GM10266 (cell line): ENCODE measurements around the gene AMFR.

Experiments used
- DNase-seq: peaks from one replicate; pipeline ENCODE4 v3.0.0; 2012; ENCODE audit errors: extremely low spot score
- TF ChIP-seq, protein P1 (sequence below): IDR thresholded peaks from 2 replicates; pipeline ENCODE4 v1.5.1; 2012; ENCODE audit warnings: mild to moderate bottlenecking, low read depth; ENCODE audit not compliant: control insufficient read depth, insufficient read depth; ENCODE audit errors: missing control alignments

The AMFR gene

DNA sequence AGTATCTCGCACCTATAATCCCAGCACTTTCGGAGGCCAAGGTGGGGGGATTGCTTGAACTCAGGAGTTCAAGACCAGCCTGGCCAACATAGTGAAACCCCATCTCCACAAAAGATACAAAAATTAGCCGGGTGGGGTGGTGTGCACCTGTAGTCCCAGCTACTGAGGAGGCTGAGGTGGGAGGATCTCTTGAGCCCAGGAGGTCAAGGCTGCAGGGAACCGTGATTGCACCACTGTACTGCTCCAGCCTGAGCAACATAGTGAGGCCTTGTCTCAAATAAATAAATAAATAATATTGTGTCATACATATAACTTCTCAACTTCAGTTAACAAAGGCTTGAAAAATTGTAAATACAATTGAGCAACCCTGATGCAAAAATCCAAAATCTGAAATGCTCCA is 8.2 kb downstream of the AMFR start:
- TF ChIP-seq, protein P1, sequence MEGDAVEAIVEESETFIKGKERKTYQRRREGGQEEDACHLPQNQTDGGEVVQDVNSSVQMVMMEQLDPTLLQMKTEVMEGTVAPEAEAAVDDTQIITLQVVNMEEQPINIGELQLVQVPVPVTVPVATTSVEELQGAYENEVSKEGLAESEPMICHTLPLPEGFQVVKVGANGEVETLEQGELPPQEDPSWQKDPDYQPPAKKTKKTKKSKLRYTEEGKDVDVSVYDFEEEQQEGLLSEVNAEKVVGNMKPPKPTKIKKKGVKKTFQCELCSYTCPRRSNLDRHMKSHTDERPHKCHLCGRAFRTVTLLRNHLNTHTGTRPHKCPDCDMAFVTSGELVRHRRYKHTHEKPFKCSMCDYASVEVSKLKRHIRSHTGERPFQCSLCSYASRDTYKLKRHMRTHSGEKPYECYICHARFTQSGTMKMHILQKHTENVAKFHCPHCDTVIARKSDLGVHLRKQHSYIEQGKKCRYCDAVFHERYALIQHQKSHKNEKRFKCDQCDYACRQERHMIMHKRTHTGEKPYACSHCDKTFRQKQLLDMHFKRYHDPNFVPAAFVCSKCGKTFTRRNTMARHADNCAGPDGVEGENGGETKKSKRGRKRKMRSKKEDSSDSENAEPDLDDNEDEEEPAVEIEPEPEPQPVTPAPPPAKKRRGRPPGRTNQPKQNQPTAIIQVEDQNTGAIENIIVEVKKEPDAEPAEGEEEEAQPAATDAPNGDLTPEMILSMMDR, result no peak
- DNase-seq, result no peak

GRCh38 chr16:56415875-56416274 is 9.5 kb downstream of the AMFR start:
- no peak for DNase-seq
- TF ChIP-seq, protein P1, result no peak

- DNase-seq, result no peak
Observed at GRCh38 chr16:56414366-56414765, 11.0 kb downstream of the AMFR start.

GRCh38 chr16:56413381-56413780 is 12.0 kb downstream of the AMFR start:
- DNase-seq, result no peak
- TF ChIP-seq, protein P1, result no peak

More at GRCh38 chr16:56414366-56414765, 11.0 kb downstream of the AMFR start:
- TF ChIP-seq, protein P1, result no peak

DNA sequence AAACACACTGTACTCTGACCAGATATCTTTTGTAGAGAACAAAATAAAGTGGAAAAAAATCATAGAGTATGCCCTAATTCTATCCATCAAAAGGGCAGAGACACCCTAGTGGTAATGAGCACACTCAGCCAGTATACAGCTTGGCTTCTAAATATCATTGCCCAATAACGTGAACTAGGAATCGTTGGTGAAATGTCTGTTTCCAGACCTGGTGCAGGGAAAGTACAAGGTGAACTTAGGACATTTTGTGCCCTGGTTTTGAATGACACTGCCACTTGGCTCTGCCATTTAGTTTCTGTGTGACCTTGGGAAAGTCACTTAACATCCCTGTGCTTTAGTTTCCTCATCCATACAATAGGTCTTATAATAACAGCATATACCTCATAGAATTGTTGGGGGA is 13.7 kb downstream of the AMFR start:
- DNase-seq, result no peak
- TF ChIP-seq, protein P1, result no peak

- TF ChIP-seq, protein P1, result no peak
- no peak for DNase-seq
Observed at GRCh38 chr16:56411123-56411522, 14.2 kb downstream of the AMFR start.

DNA sequence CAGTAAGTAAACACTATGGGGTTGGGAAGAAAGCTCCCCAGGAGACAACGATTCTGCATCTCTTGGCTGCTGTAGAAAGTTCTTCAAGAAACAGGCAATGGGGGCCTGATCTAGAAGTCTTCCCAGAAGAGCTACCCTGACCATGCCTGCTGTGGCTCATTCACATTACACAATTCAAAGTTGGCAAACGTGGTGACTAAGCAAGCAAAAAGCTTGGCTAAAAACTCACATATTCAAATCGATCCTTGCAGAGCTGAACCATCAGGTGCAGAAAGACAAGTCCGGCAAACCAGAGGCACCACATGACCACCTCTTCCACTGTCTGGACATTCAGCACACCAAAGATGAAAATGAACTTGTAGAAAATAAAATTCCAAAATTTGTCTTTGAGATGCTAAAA is 16.1 kb downstream of the AMFR start:
- TF ChIP-seq, protein P1, result no peak
- DNase-seq, result no peak
